Stimulated activated CD4-positive, alpha-beta T cell treated with anti-CD3 and anti-CD28 coated beads, Interleukin-12 subunit alpha, Interleukin-12 subunit beta, amount 100 ng/mL, for 48 hours (primary cell): ENCODE data around the gene METTL26.

Experiments
- DNase-seq, 3 donors: peaks; one replicate each; pipeline ENCODE4 v3.0.0-alpha.2; 2020; ENCODE audit warnings: low read depth in 2 of 3, low spot score in 1 of 3

METTL26 gene

DNA sequence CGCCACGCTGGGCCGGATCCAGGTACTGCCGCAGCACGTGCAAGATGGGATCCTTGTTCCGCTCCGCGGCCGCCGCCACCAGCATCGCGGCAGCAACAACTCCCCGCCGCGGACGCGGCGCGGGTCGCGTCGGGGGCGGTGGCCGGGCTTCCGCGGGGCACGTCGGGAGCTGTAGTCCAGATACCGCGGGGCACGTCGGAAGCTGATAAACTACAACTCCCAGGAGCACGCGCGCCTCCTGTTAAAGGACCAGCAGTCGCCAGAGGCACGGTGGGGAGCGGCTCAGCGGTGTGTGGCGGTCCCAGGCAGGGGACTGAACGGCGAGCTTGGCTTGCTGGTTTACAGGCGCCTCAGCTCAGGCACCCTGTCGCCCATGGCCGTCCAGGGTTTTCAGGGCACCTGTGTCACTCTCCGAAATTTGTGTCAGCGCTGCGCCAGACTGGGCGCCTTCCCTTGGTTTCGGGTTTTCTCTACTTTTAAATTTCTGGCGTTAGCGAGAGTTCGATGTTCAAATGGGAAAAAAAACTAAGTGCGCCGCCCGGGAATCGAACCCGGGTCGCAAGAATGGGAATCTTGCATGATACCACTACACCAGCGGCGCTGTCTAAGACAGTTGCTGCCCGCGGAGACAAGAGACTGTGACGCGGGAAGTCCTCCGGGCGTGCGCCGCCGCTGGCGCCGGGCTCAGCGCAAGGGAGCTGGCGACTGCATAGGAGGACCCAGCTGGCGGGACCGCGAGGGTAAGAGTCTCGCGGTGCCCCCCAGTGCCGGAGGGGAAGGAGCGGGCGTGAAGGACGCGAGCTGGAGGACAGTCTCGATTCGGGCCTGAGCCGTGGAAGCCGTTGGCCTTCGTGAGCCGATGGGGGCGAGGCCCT lies at the start of gene METTL26:
METTL26 (minus strand) TSS at position 100 of the 875 bp plus-strand sequence; CDS start at position 85, 15 bp downstream.
- peak; percentile 86 to 95 (median 91) for DNase-seq

DNA sequence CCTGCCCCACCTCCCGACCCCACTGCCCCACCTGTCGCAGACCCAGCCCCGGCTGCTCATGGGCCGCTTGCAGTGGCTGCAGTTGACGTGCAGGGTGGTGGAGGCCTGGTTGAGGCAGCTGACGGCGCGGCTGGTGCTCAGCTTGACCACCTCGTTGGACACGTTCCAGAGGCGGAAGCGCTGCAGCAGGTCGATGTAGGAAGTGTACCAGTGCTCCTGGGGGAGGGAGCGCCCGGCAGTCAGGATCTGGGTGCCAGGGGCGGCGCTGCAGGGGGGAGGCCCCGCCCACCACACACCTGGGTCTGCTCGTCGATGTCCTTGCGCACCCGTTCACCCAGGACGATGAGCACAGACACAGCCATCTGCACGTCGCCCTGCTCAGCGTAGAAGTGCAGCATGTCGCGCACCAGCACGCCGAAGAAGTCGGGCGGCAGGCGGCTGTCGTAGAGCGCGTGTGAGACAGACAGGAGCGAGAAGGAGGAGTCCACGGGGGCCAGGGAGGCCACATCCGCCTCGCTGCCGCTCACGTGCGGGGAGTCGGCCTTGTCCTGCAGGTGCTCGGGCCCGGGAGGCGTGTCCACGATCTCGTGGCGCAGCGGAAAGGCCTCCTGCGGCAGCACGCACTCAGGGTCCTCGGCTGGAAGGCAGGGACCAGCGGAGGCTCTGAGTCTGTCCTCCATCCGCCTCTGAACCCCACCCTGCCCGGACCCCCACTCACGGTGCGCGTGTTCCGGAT lies 49.0 kb upstream of the METTL26 start:
- no peak for DNase-seq

DNA sequence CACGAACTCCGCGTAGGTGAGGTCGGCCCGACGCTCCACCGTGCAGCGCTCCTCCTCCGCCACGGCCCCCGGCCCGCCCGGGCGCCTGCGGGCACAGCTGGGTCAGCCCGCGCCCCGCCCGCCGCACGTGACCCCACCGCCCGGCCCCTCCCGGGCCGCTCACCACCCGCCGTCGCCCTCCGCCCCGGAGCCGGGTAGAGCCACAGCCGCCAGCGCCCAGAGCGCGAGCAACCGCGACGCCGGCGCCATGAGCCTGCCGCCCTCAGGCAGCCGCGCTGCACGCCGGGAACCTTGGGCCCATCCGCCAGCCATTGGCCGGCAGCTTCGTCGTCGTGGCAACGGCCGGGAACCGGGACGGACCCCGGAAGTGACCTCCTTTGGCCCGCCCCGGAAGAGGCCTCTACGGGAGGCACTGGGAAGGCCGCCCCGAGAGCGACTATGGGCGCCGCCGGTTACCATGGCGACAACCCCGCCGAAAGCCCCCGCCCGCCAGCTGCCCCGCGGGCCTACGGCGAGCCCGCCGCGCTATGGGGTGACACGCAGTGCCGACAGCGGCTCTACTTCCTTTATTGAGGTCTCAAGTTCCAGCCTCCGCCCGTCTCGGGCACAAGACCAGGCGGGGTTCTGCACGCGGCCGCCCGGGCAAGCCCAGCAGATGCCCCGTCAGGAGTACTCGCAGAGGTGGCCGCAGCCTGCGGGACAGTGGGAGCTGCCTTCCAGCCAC lies 48.1 kb upstream of the METTL26 start, which contains the start of gene JMJD8:
JMJD8 (minus strand) TSS at position 264 of the 724 bp plus-strand sequence; CDS start at position 249, 15 bp downstream.
- DNase-seq, result peak; percentile 93 to 98 (median 93)

DNA sequence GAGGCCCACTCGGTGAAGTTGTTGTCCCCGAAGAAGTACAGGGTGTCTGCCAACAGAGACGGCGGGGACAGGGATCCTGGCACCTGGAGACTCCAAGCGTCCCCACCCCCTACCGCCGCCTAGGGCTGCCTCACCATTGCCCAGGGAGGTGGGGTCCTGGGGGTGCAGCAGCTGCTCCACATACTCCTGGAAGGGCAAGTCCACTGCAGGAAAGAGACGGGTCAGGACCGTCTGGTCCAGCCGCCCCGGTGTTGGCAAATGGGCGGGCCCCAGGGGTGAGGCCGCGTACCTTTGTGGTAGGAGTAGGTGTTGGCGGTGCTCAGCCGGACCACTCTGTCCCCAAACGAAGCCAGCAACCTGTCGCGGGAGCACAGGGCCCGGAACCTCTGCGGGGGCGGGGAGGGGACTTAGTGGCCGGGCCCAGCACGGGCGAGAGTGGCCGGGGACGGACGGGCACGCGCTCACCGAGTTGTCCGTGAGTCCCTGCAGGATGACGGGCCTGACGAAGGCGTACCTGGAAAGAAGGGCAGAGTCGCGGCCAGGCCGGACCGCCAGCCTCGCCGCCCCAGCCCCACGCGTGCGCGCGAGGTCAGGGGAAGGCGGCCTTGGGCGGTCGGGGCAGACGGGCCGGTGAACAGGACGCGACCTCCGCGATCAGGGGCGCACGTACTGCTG lies 47.4 kb upstream of the METTL26 start:
- DNase-seq, result no peak

DNA sequence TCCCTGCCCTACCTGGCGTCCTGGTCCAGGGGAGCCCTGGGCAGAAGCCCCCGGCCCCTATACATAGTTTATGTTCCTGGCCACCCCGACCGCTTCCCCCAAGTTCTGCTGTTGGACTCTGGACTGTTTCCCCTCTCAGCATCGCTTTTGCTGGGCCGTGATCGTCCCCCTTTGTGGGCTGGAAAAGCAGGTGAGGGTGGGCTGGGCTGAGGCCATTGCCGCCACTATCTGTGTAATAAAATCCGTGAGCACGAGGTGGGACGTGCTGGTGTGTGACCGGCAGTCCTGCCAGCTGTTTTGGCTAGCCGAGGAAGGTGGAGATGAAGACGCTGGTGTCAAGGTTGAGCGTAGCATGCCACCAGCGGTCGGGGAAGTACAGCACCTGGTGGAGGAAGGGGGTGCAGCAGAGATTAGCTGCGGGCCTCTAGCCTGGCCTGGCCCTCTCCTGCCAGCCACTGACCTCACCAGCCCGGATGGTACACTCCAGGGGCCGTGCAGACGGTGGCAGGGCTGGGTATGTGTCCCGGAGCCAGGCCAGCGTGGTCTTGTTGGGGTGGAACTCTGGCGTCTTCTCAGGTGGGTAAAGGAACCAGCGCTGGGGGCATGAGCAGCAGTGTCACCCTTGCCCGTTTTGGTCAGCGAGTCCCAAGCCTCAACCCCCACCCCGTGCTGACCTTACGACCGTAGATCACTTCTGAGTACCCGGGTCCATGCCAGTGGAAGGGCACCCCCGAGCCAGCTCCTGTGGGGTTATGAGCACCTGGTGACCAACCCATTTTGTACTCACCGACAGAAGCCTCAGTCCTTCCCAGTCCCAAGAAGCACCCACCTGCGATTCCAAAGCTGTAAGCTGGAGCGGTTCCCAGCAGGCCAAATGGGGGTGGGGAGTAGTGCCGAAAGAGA lies 46.6 kb upstream of the METTL26 start:
- no peak for DNase-seq

DNA sequence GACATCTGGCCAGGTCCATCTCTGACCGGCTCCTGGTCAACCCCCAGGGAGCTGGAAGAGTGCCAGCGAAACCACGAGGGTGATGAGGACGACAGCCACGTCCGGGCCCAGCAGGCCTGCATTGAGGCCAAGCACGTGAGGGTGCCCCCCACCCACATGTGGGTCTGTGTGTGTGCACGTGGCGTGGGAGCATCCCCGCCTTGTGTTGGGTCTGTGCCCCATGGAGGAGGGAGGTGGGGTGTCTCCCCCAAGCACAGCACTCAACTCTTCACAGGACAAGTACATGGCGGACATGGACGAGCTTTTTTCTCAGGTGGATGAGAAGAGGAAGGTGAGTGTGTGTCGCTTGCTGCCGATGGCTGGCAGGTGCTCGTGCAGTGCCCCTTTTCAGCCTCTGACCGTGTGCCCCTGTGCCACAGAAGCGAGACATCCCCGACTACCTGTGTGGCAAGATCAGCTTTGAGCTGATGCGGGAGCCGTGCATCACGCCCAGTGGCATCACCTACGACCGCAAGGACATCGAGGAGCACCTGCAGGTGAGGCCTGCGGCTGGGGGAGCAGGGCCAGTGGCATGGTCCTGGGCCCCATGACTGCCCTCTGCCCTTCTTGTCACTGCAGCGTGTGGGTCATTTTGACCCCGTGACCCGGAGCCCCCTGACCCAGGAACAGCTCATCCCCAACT lies 45.8 kb upstream of the METTL26 start:
- no peak for DNase-seq

DNA sequence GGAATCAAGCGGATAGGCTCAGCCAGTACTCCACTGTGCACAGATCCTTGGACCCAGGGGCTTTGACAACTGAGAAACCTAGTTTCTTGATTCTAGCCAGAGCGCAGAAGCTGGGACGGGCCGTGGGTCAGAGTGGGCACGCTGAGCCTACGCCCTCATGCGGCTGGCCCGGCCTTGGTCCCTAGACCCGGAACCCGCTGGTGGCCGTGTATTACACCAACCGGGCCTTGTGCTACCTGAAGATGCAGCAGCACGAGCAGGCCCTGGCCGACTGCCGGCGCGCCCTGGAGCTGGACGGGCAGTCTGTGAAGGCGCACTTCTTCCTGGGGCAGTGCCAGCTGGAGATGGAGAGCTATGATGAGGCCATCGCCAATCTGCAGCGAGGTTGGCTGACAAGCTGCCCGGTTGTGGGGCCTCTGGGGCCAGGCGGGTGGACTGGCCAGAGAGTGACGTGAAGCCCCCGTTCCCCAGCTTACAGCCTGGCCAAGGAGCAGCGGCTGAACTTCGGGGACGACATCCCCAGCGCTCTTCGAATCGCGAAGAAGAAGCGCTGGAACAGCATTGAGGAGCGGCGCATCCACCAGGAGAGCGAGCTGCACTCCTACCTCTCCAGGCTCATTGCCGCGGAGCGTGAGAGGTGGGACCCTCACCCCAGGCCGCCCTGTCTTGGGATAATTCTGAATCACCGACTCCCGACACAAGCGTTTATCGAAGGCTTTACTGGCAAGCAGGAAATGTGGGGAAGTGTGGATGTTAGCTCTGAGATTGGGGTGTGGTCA lies 45.1 kb upstream of the METTL26 start:
- DNase-seq, result no peak

DNA sequence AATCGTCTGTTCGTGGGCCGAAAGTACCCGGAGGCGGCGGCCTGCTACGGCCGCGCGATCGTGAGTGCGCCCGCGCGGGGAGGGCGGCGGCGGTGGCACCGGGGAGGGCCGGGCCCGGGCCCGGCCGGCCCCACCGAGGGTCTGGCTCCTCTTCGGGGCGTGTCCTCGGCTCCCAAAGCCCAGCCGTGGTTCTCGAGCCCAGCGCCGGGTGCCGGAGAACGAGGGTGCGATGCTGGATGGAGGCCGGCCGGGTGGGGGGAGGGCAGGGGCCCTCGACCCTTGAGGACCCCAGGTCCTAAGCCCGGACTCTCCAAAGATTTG lies 44.5 kb upstream of the METTL26 start:
- no peak for DNase-seq

DNA sequence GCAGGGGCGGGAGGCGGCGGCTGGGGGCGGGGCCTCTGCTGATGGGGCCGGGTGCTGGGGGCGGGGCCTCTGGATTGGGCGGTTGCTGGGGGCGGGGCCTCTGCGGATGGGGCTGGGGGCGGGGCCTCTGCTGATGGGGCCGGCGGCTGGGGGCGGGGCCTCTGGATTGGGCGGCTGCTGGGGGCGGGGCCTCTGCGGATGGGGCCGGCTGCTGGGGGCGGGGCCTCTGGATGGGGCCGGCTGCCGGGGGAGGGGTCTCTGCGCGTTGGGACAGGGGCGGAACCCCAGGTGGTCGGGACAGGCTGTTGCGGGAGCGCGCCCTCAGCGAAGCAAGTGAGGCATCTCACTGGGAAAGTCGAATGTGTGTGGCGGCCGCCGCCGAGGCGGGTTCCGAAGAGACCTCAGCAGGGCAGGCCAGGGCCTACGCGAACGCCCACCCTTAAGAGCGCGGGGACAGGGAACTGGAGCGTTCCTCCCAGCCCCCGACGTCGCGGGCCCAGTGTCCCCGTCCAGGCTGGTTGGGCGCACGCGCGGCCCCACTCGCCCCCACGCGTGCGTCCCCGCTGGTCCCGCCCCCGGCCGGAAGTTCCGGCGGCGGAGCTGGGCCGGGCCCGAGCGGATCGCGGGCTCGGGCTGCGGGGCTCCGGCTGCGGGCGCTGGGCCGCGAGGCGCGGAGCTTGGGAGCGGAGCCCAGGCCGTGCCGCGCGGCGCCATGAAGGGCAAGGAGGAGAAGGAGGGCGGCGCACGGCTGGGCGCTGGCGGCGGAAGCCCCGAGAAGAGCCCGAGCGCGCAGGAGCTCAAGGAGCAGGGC lies 43.9 kb upstream of the METTL26 start, which contains the start of gene STUB1:
STUB1 (plus strand) TSS at position 597 of the 811 bp plus-strand sequence; CDS start at position 713, 116 bp downstream.
- DNase-seq, result peak; percentile 86 to 88 (median 87)

DNA sequence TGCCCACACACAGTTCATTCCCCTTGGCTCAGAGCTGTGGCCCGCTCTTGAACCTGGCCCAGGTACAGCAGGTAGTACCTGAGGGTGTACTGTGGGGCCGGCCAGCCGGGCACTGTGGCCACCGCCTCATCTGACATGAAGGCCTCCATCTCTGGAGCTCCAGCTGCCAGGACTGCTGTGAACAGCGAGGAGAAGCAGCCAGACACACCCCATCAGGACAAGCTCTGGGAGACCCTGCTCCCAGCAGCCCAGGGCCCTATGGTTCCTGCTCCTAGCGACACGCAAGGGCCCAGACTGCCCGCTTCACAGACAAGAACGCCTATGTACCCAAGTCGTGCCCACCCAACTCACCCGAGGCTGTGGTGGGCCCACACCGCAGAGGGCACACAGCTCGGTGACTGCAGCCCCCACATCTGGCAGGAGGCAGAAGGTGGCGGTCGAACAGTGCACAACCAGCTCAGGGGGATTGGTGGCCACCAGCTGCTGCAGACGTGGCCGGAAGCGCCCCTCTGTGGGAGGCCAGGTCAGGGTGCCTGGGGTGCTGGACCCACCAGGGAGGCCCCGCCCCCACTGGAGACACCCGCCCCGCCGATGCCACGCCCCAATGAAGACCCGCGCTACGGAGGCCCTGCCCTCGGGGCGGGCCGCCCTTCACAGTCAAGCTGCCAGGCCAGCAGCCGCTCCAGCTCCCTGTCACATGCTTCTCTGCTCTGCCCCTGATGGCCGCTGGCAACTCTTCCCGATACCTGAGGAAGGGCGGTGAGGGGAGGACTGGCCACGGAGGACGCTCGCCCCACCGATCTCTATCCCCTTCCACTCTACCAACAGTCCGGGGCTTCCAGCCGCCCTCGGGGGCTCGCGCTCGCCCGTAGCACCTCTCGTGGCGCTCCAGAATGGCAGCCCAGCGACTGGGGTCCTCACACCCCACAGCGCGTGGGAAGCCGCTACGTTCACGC lies 43.0 kb upstream of the METTL26 start:
- DNase-seq, result peak in 2 of 3 donors; percentile 32

DNA sequence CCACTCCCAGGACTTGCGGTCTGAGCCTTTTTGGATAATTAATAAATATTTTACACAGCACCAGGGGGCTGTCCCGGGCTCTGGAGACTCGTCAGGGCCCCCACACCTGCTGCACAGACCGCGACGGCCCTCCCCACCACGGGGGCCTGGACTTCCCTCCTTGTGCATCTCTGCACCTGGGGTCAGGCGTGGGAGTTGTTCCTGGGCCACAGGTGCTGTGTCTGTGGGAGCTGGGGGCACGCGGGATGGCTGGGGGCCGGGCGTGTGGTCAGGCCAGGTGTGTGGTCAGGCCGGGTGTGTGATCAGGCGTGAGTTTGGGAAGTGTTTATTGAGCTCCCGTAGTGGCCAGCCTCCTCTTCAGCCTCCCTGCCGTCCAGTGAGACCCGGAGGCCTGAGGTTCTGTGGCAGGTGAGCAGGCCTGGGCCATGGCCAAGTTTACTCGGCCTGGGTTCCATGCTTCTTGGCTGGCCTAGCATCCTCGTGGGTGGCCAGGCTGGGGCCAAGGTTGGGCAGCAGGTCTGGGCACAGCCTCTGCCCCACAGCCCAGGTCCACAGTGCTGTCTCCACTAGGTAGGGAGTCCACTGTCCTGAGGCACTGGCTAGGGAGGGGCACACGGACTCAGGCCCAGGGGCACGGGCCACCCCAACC lies 42.2 kb upstream of the METTL26 start:
- no peak for DNase-seq

DNA sequence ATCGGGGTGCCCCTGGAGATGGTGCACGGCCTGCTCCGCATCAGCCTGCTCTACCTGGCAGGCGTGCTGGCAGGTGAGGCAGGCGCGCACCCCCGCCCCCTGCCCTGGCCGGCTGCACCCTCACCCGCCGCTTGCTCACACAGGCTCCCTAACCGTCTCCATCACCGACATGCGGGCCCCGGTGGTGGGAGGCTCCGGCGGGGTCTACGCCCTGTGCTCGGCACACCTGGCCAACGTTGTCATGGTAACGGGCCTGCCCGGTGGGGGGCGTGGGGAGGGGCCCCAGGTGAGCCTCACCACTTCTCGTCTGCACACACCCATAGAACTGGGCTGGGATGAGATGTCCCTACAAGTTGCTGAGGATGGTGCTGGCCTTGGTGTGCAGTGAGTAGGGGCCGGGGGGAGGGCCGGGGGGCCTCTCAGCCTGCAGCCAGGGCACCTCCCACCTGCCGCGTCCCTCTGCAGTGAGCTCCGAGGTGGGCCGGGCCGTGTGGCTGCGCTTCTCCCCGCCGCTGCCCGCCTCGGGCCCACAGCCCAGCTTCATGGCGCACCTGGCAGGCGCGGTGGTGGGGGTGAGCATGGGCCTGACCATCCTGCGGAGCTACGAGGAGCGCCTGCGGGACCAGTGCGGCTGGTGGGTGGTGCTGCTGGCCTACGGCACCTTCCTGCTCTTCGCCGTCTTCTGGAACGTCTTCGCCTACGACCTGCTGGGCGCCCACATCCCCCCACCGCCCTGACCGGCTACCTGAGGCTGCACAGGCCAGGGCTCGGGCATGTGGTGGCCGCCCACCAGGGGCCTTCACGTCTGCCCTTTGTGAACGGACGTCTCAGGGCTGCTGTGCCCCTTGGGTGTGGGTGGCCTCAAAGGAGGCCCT lies 41.4 kb upstream of the METTL26 start:
- DNase-seq, result no peak

DNA sequence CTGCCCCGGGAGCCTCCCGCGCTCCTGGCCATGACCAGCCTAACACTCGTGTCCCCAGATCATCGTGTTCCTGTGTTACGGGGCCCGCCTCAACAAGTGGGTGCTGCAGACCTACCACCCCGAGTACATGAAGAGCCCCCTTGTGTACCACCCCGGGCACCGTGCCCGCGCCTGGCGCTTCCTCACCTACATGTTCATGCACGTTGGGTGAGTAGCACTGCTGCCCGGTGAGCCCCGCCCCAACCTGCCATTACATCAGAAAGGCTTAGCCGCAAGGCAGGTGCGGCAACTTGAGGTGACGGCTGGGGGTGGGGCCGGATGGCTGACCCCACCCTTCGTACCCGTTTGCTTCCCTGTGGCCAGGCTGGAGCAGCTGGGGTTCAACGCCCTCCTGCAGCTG lies 40.8 kb upstream of the METTL26 start:
- DNase-seq, result no peak

DNA sequence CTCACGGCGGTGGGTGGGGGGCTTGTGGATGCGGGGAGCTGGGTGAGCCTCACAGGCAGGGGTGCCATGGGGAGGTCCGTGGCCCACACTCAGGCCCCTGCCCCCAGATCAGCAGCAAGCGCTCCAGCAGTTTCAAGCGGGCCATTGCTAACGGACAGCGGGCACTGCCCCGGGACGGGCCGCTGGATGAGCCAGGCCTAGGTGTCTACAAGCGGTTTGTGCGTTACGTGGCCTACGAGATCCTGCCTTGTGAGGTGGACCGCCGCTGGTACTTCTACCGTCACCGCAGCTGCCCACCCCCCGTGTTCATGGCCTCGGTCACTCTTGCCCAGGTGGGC lies 40.4 kb upstream of the METTL26 start:
- no peak for DNase-seq

DNA sequence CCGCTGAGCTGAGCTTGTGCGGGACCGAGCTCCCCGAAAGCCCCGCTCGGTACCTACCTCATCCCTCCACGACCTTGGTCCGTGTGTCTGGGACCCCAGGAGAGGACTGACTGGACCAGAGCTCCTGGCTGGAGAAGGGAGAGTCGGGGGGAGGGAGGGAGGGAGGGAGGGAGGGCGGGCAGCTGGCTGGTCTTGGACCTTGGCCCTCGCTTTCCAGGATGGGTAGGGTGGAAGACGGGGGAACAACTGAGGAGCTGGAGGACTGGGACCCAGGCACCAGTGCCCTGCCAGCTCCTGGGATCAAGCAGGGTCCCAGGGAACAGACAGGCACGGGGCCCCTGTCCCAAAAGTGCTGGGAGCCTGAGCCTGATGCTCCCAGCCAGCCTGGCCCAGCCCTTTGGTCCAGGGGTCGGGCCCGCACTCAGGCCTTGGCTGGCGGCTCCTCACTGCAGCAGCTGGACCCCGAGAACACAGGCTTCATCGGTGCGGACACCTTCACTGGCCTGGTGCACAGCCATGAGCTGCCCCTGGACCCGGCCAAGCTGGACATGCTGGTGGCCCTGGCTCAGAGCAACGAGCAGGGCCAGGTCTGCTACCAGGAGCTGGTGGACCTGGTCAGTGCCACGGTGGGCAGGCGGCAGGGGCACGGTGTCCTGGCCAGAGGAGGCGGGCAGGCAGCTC lies 39.9 kb upstream of the METTL26 start:
- no peak for DNase-seq
